ENCODE data around the gene SEPTIN12. TPM values are rescaled to one million over a fixed set of nuclear protein-coding genes. Genes with fewer than 3 reads are reported as not detected.
"Not testable (repeated sequence)": the region's sequence is repeated elsewhere in the genome, so short reads cannot be mapped to it uniquely, and the experiment has no call there.

The SEPTIN12 gene
- polyA plus RNA-seq, 2 donors: 0.07 TPM; not detected in 1

DNA sequence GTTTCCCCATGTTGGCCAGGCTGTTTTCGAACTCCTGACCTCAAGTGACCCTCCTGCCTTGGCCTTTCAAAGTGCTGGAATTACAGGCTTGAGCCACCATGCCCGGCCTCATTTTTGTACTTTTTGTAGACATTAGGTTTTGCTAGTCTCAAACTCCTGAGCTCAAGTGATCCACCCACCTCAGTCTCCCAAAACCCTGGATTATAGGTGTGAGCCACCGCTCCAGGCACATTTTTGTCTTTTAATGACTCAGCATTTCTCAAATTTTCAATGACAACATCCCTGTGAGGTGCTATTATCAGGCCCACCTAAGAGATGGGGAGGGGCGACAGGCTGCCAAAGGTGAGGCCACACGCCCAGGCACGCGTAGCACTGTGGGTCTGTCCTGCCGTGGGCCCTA lies 1.1 kb downstream of the SEPTIN12 start:
- Histone ChIP-seq H3K27me3 (ENCODE audit: control insufficient read depth in 1 of 2, insufficient read depth in 2 of 2, low read length in 2 of 2) (no peaks in the 10 kb centered on the region), H3K36me3 (ENCODE audit: control insufficient read depth in 2 of 2, insufficient read depth in 2 of 2, low read length in 1 of 2) (no peaks in the 10 kb centered on the region), H3K4me3 (ENCODE audit: low read depth in 1 of 2, low read length in 2 of 2) (no peak overlapping the region), H3K9me3 (ENCODE audit: control insufficient read depth in 2 of 2, insufficient read depth in 1 of 2, low read depth in 1 of 2, low read length in 1 of 2) (no peaks in the 10 kb centered on the region), H3K27ac (ENCODE audit: low read depth in 2 of 2, low read length in 1 of 2) (no peak overlapping the region), H3K4me1 (ENCODE audit: control insufficient read depth in 2 of 2, insufficient read depth in 2 of 2, low read length in 1 of 2) (peaks cover 0 to 3% of the 10 kb centered on the region in 2 donors)
- WGBS, 2 donors: 66% methylated on average over 8 of the region's 8 CpGs

GRCh38 chr16:4785758-4786433 lies 2.2 kb downstream of the SEPTIN12 start:
- Histone ChIP-seq H3K36me3 (ENCODE audit: control insufficient read depth in 2 of 2, insufficient read depth in 2 of 2, low read length in 1 of 2) (no peaks in the 10 kb centered on the region), H3K27me3 (ENCODE audit: control insufficient read depth in 1 of 2, insufficient read depth in 2 of 2, low read length in 2 of 2) (no peaks in the 10 kb centered on the region), H3K9me3 (ENCODE audit: control insufficient read depth in 2 of 2, insufficient read depth in 1 of 2, low read depth in 1 of 2, low read length in 1 of 2) (no peaks in the 10 kb centered on the region), H3K4me1 (ENCODE audit: control insufficient read depth in 2 of 2, insufficient read depth in 2 of 2, low read length in 1 of 2) (peaks cover 0 to 3% of the 10 kb centered on the region in 2 donors), H3K4me3 (ENCODE audit: low read depth in 1 of 2, low read length in 2 of 2) (no peak overlapping the region), H3K27ac (ENCODE audit: low read depth in 2 of 2, low read length in 1 of 2) (no peak overlapping the region)
- 82 to 87% methylated on average over 21 to 23 of the region's 23 CpGs for WGBS, 2 donors

DNA sequence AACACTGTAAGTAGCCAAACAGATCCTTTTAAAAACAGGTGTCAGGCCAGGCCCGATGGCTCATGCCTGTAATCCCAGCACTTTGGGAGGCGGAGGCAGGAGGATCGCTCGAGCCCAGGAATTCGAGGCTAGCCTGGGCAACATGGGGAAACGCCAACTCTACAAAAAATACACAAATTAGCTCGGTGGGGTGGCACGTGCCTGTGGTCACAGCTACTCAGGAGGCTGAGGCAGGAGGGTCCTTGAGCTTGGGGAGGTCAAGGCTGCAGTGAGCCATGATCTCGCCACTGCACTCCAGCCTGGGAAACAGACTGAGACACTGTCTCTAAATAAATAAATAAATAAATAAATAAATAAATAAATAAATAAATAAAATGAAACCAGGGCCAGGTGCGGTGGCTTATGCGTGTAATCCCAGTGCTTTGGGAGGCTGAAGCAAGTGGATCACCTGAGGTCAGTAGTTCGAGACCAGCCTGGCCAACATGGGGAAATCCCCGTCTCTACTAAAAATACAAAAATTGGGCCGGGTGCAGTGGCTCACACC lies 3.6 kb downstream of the SEPTIN12 start:
- not testable (repeated sequence) for H3K4me3 ChIP-seq (ENCODE audit: low read depth in 1 of 2, low read length in 2 of 2); H3K36me3 ChIP-seq (ENCODE audit: control insufficient read depth in 2 of 2, insufficient read depth in 2 of 2, low read length in 1 of 2); H3K27ac ChIP-seq (ENCODE audit: low read depth in 2 of 2, low read length in 1 of 2); H3K27me3 ChIP-seq (ENCODE audit: control insufficient read depth in 1 of 2, insufficient read depth in 2 of 2, low read length in 2 of 2); H3K9me3 ChIP-seq (ENCODE audit: control insufficient read depth in 2 of 2, insufficient read depth in 1 of 2, low read depth in 1 of 2, low read length in 1 of 2); H3K4me1 ChIP-seq (ENCODE audit: control insufficient read depth in 2 of 2, insufficient read depth in 2 of 2, low read length in 1 of 2)
- WGBS, 2 donors: 89% methylated on average over 14 of the region's 14 CpGs

DNA sequence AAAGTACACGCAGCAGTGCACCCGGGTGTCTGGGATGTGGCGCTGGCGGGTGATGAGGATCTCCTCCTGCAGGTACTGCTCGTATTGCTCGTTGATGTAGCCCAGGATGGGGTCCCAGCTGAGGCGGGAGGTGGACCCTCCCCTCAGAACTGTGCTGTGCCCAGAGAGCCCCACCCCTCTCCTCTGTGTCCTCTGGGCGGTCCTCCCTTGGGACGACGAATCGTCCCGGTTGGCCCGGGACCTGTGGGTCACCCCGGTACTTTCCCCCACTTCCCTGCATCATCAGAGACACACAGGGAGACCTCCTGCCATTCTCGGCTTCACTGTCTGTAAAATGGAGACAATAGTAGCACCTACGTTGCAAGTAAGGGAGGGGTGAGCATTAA lies 4.2 kb downstream of the SEPTIN12 start:
- no peak overlapping the region for H3K27ac ChIP-seq (ENCODE audit: low read depth in 2 of 2, low read length in 1 of 2)
- no peaks in the 10 kb centered on the region for H3K4me1 ChIP-seq (ENCODE audit: control insufficient read depth in 2 of 2, insufficient read depth in 2 of 2, low read length in 1 of 2)
- no peak overlapping the region for H3K4me3 ChIP-seq (ENCODE audit: low read depth in 1 of 2, low read length in 2 of 2)
- 76 to 78% methylated on average over 16 of the region's 16 CpGs for WGBS, 2 donors
- H3K36me3 ChIP-seq (ENCODE audit: control insufficient read depth in 2 of 2, insufficient read depth in 2 of 2, low read length in 1 of 2): no peaks in the 10 kb centered on the region
- no peaks in the 10 kb centered on the region for H3K9me3 ChIP-seq (ENCODE audit: control insufficient read depth in 2 of 2, insufficient read depth in 1 of 2, low read depth in 1 of 2, low read length in 1 of 2)
- H3K27me3 ChIP-seq (ENCODE audit: control insufficient read depth in 1 of 2, insufficient read depth in 2 of 2, low read length in 2 of 2): no peaks in the 10 kb centered on the region

DNA sequence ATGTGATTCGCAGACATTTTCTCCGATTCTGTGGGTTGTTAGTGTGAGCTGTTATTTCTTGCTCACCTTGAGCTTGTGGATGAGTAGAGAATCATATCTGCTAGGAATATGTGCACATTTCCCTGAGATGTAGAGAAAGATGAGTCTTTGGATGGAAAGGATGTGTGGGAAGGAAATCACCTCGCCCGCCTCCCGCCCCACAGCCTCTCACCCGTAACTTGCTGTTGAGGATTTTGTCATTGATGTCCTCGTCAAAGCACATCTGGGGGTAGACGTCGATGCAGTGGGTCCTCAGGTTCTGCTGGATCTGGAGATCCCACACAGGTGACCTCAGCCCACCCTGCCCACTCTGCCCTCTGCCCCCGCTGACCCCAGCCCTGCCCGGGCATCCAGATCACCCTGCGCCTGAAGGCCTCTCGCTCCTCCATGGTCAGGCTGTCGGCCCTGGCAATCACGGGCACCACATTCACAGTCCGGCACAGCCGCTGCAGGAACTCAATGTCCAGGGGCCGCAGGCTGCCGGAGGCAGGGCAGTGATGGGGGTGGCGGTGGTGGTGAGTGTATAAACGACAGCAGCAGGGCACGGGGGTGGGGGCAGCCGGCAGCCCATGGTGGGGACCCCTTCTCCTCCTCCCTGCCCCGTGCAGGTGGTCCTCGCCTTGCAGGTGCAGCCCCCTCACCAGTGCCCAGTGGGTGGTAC lies 4.7 kb downstream of the SEPTIN12 start:
- Histone ChIP-seq H3K9me3 (ENCODE audit: control insufficient read depth in 2 of 2, insufficient read depth in 1 of 2, low read depth in 1 of 2, low read length in 1 of 2) (no peaks in the 10 kb centered on the region), H3K27ac (ENCODE audit: low read depth in 2 of 2, low read length in 1 of 2) (no peak overlapping the region), H3K36me3 (ENCODE audit: control insufficient read depth in 2 of 2, insufficient read depth in 2 of 2, low read length in 1 of 2) (no peaks in the 10 kb centered on the region), H3K4me3 (ENCODE audit: low read depth in 1 of 2, low read length in 2 of 2) (no peak overlapping the region), H3K4me1 (ENCODE audit: control insufficient read depth in 2 of 2, insufficient read depth in 2 of 2, low read length in 1 of 2) (no peaks in the 10 kb centered on the region), H3K27me3 (ENCODE audit: control insufficient read depth in 1 of 2, insufficient read depth in 2 of 2, low read length in 2 of 2) (no peaks in the 10 kb centered on the region)
- 89 to 90% methylated on average over 23 to 25 of the region's 25 CpGs for WGBS, 2 donors

GRCh38 chr16:4780235-4780634 lies 7.9 kb downstream of the SEPTIN12 start:
- no peaks in the 10 kb centered on the region for H3K9me3 ChIP-seq (ENCODE audit: control insufficient read depth in 2 of 2, insufficient read depth in 1 of 2, low read depth in 1 of 2, low read length in 1 of 2)
- no peaks in the 10 kb centered on the region for H3K27me3 ChIP-seq (ENCODE audit: control insufficient read depth in 1 of 2, insufficient read depth in 2 of 2, low read length in 2 of 2)
- H3K4me1 ChIP-seq (ENCODE audit: control insufficient read depth in 2 of 2, insufficient read depth in 2 of 2, low read length in 1 of 2): no peaks in the 10 kb centered on the region
- WGBS, 2 donors: 70 to 73% methylated on average over 4 of the region's 4 CpGs
- no peak overlapping the region for H3K27ac ChIP-seq (ENCODE audit: low read depth in 2 of 2, low read length in 1 of 2)
- H3K4me3 ChIP-seq (ENCODE audit: low read depth in 1 of 2, low read length in 2 of 2): no peak overlapping the region
- no peaks in the 10 kb centered on the region for H3K36me3 ChIP-seq (ENCODE audit: control insufficient read depth in 2 of 2, insufficient read depth in 2 of 2, low read length in 1 of 2)

GRCh38 chr16:4778050-4778392 lies 10.1 kb downstream of the SEPTIN12 start:
- WGBS, 2 donors: 88 to 90% methylated on average over 5 of the region's 5 CpGs
- Histone ChIP-seq H3K36me3 (ENCODE audit: control insufficient read depth in 2 of 2, insufficient read depth in 2 of 2, low read length in 1 of 2) (no peaks in the 10 kb centered on the region), H3K4me3 (ENCODE audit: low read depth in 1 of 2, low read length in 2 of 2) (no peak overlapping the region), H3K4me1 (ENCODE audit: control insufficient read depth in 2 of 2, insufficient read depth in 2 of 2, low read length in 1 of 2) (no peaks in the 10 kb centered on the region), H3K27me3 (ENCODE audit: control insufficient read depth in 1 of 2, insufficient read depth in 2 of 2, low read length in 2 of 2) (no peaks in the 10 kb centered on the region), H3K9me3 (ENCODE audit: control insufficient read depth in 2 of 2, insufficient read depth in 1 of 2, low read depth in 1 of 2, low read length in 1 of 2) (no peaks in the 10 kb centered on the region), H3K27ac (ENCODE audit: low read depth in 2 of 2, low read length in 1 of 2) (no peak overlapping the region)

DNA sequence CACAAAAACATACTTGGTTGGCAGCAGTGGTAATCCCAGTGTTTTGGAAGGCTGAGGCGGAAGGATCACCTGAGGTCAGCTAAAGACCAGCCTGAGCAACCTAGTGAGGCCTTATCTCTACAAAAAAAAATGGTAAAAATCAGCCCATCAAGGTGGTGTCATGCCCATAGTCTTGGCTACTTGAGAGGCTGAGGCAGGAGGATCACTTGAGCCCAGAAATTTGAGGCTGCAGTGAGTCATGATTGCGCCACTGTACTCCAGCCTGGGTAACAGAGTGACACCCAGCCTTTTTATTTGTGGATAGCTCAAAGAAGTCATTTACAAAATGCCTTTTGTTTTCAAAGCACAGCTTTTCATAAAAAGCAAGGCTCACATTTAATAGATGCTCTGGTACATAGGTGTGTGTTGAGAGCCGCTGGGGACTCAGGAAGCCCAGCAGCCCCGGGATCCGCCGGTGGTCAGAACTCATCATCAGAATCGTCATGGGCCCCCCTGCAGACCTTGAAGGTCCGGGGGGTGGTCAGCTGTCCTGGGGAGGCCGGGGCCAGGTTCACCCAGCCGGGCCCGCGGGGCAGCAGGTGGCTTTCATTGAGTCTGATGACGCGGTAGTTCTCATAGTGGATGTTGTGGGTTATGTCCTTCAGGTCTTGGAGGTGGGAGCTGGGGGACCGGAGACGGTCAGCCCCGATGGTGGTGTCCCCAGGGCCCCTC lies 10.7 kb downstream of the SEPTIN12 start:
- H3K27me3 ChIP-seq (ENCODE audit: control insufficient read depth in 1 of 2, insufficient read depth in 2 of 2, low read length in 2 of 2): no peaks in the 10 kb centered on the region
- no peak overlapping the region for H3K4me3 ChIP-seq (ENCODE audit: low read depth in 1 of 2, low read length in 2 of 2)
- H3K9me3 ChIP-seq (ENCODE audit: control insufficient read depth in 2 of 2, insufficient read depth in 1 of 2, low read depth in 1 of 2, low read length in 1 of 2): no peaks in the 10 kb centered on the region
- H3K27ac ChIP-seq (ENCODE audit: low read depth in 2 of 2, low read length in 1 of 2): no peak overlapping the region
- H3K36me3 ChIP-seq (ENCODE audit: control insufficient read depth in 2 of 2, insufficient read depth in 2 of 2, low read length in 1 of 2): no peaks in the 10 kb centered on the region
- WGBS, 2 donors: 85 to 86% methylated on average over 17 of the region's 17 CpGs
- H3K4me1 ChIP-seq (ENCODE audit: control insufficient read depth in 2 of 2, insufficient read depth in 2 of 2, low read length in 1 of 2): no peaks in the 10 kb centered on the region

GRCh38 chr16:4776141-4776705 lies 11.9 kb downstream of the SEPTIN12 start:
- Histone ChIP-seq H3K36me3 (ENCODE audit: control insufficient read depth in 2 of 2, insufficient read depth in 2 of 2, low read length in 1 of 2) (no peaks in the 10 kb centered on the region), H3K27me3 (ENCODE audit: control insufficient read depth in 1 of 2, insufficient read depth in 2 of 2, low read length in 2 of 2) (no peaks in the 10 kb centered on the region), H3K27ac (ENCODE audit: low read depth in 2 of 2, low read length in 1 of 2) (no peak overlapping the region), H3K9me3 (ENCODE audit: control insufficient read depth in 2 of 2, insufficient read depth in 1 of 2, low read depth in 1 of 2, low read length in 1 of 2) (no peaks in the 10 kb centered on the region), H3K4me3 (ENCODE audit: low read depth in 1 of 2, low read length in 2 of 2) (no peak overlapping the region), H3K4me1 (ENCODE audit: control insufficient read depth in 2 of 2, insufficient read depth in 2 of 2, low read length in 1 of 2) (no peaks in the 10 kb centered on the region)
- WGBS, 2 donors: 92 to 96% methylated on average over 2 of the region's 2 CpGs

Data from esophagus (tissue), 2 donors.